ENCODE measurements around the gene SLC9A7.

Gene SLC9A7

DNA sequence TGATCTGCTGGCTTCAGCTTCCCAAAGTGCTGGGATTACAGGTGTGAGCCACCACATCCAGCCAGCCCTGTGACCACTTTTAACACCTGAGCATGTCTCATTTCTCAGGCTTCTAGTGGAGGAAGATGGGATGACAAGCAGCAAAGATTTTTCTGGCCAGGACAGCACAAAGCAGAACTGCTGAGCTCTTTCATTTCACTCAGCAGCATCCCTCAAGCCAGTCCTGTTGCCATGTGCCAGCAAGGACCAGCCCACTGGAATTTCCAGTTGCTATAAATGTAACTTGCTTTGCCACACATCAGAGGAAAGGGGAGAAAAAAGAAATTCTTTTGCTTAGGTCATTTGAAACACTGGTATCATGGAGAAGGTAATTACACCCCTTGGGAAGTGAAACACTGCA, 75.9 kb downstream of the SLC9A7 start:
- TF ChIP-seq, protein P1, sequence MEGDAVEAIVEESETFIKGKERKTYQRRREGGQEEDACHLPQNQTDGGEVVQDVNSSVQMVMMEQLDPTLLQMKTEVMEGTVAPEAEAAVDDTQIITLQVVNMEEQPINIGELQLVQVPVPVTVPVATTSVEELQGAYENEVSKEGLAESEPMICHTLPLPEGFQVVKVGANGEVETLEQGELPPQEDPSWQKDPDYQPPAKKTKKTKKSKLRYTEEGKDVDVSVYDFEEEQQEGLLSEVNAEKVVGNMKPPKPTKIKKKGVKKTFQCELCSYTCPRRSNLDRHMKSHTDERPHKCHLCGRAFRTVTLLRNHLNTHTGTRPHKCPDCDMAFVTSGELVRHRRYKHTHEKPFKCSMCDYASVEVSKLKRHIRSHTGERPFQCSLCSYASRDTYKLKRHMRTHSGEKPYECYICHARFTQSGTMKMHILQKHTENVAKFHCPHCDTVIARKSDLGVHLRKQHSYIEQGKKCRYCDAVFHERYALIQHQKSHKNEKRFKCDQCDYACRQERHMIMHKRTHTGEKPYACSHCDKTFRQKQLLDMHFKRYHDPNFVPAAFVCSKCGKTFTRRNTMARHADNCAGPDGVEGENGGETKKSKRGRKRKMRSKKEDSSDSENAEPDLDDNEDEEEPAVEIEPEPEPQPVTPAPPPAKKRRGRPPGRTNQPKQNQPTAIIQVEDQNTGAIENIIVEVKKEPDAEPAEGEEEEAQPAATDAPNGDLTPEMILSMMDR (IDR thresholded peaks at IDR 0.05; ENCODE audit: extremely low read depth, insufficient read depth, missing control alignments) = no peak
- in situ Hi-C loops (cut with MboI; ENCODE audit: low pct_unique_long_range_greater_than_20kb, low sequenced_read_pairs, unreplicated experiment) = no loop called here
- DNase-seq (ENCODE audit: low spot score) = no peak

DNA sequence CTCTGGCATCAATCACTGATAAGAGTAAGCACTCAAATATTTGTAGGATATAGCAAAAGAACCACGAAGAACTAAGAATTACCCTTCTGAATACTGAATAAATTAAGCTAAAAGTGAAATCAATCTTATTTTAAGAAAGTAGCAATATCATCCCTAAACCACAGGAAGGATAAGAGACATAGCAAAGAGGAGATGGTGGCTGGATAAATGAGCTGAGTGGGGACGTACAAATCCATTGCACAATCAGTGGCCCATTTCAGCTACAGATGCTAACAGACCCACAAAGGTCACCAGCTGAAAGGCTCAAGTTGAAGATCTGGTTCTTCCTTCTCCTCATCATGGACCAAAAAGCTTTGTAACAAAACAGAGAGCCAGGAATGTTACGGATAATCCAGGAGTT, 77.1 kb downstream of the SLC9A7 start:
- TF ChIP-seq, protein P1 (IDR thresholded peaks at IDR 0.05; ENCODE audit: extremely low read depth, insufficient read depth, missing control alignments) = no peak
- in situ Hi-C loops (cut with MboI; ENCODE audit: low pct_unique_long_range_greater_than_20kb, low sequenced_read_pairs, unreplicated experiment) = no loop called here
- DNase-seq (ENCODE audit: low spot score) = no peak

DNA sequence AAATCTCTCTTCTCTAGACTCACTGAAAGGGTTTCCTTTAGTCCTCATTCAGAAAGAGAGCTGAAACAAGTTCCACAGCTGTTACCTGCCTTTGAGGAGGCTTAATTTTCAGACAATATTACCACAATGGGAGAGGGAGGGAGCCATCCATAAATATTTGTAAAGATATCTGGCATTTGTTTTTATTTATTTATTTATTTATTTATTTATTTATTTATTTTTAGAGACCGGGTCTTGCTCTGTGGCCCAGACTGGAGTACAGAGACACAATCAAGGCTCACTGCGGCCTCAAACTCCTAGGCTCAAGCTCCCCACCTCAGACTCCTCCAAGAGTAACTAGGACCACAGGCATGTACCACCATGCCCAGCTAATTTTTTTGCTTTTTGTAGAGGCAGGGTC, 80.7 kb downstream of the SLC9A7 start:
- no peak for DNase-seq (ENCODE audit: low spot score)
- TF ChIP-seq, protein P1 (IDR thresholded peaks at IDR 0.05; ENCODE audit: extremely low read depth, insufficient read depth, missing control alignments) = no peak
- in situ Hi-C loops (cut with MboI; ENCODE audit: low pct_unique_long_range_greater_than_20kb, low sequenced_read_pairs, unreplicated experiment) = no loop called here

DNA sequence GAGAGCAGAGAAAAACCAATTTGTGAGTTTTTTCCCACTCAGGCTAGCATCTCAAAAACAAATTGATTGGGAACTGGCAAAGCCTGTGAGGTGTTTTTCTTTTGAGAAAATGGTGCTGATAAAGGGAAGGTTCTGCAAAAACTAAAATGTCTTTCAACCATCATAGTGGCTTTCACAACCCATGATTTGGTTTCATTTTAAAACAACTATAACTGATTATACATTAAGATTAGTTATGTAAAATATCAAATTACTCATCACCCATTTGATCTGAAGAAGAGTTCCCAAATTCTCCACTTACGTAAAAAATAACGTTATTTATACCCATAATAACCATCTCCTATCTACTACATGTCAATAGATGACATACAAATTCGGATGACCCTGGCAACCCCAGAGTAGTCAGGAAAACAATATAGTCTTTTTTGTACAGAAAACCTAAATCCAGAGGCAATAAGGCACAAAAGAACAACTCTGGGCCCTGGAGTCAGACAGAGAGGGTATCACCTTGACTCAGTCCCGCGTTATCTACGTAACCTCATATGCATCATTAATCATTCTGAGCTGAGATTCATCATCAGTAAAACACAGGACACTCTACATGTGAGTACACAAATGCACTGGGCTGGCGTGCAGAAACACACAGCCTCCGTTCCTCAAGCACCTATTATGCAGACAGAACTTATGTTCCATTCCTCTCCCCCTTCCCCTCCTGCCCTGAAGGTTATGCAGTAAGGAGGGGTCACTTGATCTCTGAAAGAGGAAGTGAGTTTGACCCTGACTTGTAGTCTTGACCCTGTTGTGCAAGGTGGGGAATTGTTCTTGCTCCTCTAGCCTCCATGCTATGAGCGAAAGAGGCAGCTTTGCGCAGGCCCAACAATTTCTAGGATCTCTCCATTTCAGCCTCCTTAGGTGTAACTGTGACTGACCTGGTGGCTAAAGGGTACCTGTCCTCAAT, 82.2 kb downstream of the SLC9A7 start:
- TF ChIP-seq, protein P1 (IDR thresholded peaks at IDR 0.05; ENCODE audit: extremely low read depth, insufficient read depth, missing control alignments) = no peak
- DNase-seq (ENCODE audit: low spot score) = no peak
- in situ Hi-C loops (cut with MboI; ENCODE audit: low pct_unique_long_range_greater_than_20kb, low sequenced_read_pairs, unreplicated experiment) = no loop called here

DNA sequence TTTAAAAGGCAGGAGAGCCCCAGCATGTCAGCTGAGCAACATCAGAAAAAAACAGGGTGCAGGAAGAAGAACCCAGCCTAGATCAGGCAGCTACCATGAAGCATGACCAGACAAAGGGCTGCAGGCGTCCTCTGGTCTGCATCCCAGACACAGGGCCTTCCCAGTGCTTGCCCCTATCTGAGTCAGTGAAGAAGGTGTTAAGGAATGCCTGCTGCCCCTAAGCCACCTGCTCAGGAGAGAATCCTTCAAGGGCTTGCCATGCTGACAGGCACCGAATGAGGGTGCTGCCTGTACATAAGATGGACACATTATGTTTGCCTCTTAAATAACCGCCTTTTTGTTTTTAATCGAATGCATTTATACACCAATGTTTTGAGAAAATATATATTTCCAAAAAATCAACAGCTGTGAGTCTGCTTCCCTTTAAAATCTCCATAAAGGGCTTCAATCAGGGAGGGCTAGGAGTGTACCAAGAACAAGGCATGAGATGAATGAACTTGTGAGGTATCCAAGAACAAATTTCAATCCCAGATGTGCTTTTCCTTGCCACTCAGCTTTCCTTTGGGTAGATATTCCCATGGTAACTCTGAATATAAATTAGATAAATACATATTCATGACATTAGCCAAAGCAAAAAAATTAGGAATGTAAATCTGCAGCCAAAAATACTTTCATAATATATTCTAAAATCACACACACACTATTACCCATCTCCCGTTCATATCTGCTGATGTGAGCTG, 85.1 kb downstream of the SLC9A7 start:
- in situ Hi-C loops (cut with MboI; ENCODE audit: low pct_unique_long_range_greater_than_20kb, low sequenced_read_pairs, unreplicated experiment) = no loop called here
- no peak for DNase-seq (ENCODE audit: low spot score)
- TF ChIP-seq, protein P1 (IDR thresholded peaks at IDR 0.05; ENCODE audit: extremely low read depth, insufficient read depth, missing control alignments) = no peak

DNA sequence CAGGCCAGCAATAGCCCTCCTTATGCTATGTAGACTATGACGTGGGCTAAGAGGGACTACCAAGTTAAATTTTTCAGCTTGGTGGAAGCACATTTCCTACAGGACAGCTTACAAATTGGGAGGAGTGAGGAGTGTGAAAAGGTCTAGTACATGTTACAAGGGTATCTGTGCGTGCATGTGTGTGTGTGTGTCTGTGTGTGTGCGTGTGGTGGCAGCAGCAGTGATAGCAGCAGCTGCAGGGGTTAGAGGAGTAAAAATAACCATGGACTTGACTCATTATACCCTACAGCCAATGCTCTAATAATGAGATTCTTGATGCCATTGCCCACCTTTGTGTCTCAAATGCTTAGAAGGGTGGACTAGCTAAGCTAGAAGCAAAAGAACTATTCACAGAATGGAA, 88.6 kb downstream of the SLC9A7 start:
- no peak for DNase-seq (ENCODE audit: low spot score)
- in situ Hi-C loops (cut with MboI; ENCODE audit: low pct_unique_long_range_greater_than_20kb, low sequenced_read_pairs, unreplicated experiment) = no loop called here
- TF ChIP-seq, protein P1 (IDR thresholded peaks at IDR 0.05; ENCODE audit: extremely low read depth, insufficient read depth, missing control alignments) = no peak
